GM19395 (cell line): Measurements from ENCODE around the gene NAA50.
A peak's percentile ranks its signal among the peaks of the same experiment; 100 is the strongest.

Experiments used
- ATAC-seq: cut with Tn5 transposase; IDR thresholded peaks from one replicate; pipeline ENCODE4 v1.9.1; 2021; ENCODE audit warnings: mild to moderate bottlenecking, moderate library complexity; ENCODE audit not compliant: unreplicated experiment

NAA50 gene

DNA sequence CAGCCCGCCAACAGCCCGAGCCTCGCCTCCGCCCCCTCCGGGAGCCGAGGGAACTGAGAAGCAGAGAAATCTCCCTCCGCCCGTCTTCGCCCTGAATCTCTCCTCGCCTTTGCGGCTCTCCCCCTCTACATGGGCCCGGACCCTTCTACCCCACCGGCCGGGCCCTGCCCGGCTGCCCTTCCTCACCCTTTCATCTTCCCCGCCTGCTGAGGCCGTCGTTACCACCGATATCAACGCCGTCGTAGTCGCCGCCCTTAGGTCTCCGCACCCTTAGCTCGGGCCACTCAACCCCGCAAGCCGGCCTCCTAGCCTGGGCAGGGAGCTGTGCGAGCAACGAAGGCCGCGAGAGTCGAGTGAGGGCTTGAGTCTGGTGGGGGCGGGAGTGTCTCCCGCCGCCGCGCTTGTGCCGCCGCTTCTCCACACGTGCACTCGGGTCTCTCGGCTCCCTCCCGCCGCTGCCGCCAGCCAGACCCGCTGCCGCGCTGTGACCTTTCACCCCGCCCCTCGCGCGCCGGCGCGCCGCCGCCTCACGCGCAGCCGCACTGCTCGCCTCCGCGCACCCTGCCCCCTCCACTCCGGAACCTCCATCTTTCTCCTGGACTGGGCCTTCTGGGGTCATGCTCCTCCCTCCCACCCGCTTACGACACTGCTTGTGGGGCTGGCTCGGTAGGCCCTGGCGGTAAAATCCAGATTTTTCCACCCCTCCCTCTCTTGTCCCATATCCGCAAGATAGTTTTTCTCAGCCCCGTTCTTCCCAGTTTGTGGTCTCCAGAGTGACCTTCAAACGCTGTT, at the start of gene NAA50:
Gene NAA50 (minus strand): TSS at position 494 of the 792 bp plus-strand sequence. CDS start 300 bp downstream, at position 194.
- ATAC-seq: peak; percentile 50

DNA sequence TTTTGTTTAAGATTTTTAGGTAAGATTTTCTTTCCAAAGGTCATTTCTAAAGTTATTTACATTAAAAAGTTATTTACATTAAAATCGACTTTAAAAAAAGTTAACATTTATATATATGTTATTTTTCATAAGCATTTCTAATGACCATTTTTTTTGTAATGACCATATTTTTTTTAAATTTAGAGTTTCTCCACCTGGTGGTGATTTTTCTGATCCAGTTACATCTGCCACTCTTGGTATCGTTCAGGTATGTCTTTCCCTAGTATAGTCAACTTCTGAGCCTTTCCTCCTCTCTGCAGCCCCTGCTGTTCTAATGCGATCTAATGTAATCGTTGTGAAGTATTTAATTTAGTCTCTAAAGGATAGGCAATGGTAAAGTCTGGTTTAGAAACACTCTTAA, 49.6 kb upstream of the NAA50 start:
- ATAC-seq: no peak

DNA sequence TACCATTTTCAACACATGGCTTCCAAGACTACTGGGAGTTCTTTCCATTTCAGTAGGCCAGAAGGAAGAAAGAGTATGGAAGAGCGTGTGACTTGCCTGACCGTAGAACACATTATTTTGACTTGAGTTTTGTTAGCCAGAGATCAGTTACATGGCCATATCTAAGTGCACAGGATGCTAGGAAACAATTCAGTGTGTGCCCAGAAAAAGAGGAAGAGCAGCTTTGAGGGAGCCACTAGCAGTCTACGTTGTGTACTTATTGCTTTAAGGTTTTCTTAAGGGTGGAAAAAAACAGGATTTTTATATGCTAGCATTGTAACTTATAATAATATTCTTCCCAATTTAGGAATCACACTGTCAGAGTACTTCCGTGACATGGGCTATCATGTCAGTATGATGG, 48.5 kb upstream of the NAA50 start:
- ATAC-seq: no peak

DNA sequence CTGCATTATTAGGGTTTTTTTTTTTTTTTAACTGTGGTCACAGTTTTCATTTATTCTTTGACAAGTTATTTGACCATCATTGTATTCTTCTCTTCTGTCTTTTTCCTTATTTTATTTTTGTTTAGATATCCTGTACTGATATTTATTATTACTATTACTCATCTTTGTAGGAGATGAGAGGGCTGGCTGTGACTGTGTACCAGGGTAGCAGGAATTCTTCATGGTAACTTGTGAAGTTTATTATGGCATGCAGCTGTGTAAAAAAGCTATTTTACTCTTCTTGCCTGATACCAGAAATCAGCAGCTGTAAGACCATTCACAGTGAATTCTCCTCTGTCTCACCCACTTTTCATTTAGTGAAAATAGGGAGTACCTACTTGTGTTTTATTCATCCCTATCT, 45.3 kb upstream of the NAA50 start:
- no peak for ATAC-seq

DNA sequence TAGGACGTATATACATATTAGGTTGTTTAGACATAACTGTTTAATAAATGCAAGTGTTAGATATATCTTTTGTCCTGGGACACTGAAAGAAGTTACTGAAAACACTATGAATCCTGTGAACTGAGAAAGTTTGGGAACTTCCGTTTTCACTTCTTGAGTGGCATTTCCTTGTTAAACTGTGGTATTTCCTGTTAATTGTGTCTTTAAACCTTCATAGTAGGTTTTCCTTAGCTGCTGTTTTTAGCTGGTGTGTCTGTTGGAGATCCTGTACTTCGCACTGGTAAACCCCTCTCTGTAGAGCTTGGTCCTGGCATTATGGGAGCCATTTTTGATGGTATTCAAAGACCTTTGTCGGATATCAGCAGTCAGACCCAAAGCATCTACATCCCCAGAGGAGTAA, 37.9 kb upstream of the NAA50 start:
- no peak for ATAC-seq

DNA sequence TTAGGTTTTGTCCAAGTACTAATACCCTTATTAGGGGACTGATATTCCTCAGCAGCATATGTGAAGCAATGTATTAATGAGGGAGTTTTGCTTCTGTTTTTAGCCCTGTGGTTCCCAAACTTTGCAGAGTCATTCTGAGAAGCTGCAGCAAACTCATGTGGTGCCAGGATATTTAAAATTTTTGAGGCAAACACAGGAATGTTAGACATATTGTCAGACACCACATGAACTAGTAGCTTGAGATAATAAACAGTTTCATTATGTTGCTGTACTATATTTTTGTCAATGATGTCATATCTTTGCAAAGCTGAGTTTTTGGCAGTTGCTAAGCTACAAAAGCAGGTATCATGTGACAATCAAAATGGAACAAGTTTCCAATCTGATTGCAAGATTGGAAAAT, 37.4 kb upstream of the NAA50 start:
- no peak for ATAC-seq

DNA sequence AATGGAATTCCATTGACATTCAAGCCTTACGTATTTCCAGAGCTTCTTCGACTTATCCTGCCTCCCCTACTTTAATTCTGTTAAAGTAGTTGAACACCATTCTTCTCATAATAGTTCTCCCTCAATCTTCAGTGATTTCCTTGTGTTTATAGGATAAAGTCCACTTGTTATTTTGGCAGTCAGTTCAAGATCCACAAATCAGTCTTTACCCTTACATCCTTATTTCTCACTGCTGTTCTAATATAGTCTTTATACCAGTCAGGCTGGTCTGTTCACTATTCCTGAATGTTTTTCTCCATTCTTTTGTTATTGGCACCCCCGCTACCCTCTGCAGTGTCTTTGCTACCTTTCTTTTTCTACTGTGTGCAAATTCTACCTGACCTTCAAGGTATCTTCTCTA, 30.5 kb upstream of the NAA50 start:
- no peak for ATAC-seq

DNA sequence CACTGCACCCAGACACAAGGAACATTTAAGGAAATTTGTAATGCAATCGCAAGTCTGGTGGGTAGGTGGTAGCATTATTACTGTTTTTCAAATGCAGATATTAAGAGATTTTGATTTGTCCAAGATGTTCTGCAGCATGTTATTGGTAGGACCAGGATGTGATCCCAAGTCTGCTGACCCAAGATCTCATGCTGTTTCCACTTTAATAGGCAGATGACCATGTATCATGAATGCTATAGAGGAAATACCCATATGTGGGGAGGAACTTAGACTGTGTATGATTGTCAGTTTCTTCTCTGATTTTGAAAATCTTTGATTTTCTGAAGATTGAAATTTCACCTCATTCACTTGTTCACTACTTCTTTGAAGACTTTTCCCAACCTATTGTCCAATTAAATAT, 29.5 kb upstream of the NAA50 start:
- ATAC-seq: no peak

DNA sequence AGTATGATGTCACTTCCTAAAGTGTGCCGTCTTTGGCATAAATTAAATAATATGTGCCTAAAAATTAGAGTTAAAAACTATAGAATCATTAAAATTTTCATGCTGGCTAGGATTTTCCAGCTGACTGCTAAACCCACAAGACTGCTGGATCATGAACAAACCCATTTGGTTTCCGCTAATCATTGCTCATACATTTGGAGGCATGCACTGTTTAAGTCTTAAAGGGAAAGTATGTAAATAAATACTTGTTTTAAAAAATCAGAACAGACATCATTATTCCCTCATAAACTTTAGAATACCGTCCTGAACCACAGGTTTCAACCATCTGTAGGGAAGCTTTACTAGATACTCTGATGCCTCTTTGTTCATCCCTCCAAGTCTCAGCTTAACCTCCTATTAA, 27.3 kb upstream of the NAA50 start:
- ATAC-seq: no peak

DNA sequence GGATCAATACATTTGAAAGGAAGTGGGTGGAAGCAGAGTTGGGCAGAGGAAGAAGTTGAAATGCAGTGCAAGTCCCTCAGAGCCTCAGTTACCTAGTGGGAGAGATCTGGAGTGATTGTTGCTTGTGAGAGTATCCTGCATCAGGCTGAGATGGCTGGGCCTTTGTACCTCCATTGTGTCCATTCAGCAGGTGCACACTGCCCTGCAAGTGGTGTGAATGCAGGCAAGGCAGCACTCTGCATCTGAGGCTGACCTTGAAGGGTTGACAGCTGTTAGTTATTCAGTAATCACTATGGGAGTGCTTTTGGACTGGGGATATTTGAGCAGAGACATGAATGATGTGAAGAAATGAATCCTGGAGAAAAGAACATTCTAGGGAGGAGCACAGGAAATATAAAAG, 25.9 kb upstream of the NAA50 start:
- no peak for ATAC-seq

DNA sequence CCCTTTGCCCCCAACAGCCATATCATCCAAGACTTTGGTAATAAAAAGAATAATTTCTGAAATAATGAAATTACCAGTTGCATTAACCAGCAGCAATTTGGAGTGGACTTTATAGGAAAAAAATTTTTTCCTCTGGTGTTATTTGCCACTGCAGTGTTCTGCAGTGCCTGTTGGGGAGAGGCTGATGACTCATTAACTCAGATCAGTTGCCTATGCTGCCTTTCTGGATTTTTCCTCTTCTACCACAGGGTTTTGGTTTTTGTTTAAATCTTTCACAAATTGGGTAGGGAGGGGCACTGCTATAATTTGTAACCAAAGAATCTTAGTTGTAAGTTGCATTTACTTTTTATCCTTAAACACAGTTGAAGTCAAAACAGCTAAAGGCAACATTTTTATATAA, 23.5 kb upstream of the NAA50 start:
- ATAC-seq: peak; percentile 61

DNA sequence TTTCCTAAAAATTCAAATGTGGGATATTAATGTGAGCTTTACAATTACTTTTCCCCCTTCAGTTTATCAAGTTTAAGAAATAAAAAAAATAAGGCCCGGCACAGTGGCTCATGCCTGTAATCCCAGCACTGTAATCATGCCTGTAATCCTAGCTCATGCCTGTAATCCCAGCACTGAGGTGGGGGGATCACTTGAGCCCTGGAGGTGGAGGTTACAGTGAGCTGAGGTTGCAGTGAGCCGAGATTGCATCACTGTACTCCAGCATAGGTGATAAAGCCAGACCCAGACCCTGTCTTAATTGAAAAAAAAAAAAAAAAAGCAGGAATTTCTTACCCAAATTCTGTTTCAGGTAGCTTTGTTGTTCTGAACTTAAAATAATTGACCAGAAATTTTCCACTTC, 18.6 kb upstream of the NAA50 start:
- ATAC-seq: no peak

DNA sequence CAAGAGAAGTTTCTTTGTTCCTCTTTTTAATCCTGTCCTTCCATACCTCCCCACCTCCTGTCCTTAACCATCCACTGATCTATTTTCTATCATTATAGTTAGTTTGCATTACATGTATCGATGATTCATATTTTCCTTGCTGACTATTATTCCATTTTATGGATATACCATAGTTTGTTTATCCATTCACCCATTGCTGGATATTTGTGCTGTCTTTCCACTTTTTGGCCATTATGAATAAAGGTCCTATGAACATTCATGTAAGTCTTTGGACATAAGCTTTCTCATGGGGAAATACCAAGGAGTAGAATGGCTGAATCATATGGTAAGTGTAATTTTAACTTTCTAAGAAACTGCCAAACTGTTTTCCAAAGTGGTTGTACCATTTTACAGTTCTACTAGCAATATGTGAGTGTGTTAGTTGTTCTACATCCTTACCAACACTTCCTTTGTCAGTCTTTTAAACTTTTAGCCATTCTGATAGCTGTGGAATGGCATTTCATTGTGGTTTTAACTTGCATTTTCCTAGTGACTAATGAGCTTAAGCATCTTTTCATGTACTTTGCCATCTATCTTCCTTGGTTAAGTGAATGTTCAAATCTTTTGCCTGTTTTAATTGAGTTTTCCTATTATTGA, 12.5 kb upstream of the NAA50 start:
- no peak for ATAC-seq

DNA sequence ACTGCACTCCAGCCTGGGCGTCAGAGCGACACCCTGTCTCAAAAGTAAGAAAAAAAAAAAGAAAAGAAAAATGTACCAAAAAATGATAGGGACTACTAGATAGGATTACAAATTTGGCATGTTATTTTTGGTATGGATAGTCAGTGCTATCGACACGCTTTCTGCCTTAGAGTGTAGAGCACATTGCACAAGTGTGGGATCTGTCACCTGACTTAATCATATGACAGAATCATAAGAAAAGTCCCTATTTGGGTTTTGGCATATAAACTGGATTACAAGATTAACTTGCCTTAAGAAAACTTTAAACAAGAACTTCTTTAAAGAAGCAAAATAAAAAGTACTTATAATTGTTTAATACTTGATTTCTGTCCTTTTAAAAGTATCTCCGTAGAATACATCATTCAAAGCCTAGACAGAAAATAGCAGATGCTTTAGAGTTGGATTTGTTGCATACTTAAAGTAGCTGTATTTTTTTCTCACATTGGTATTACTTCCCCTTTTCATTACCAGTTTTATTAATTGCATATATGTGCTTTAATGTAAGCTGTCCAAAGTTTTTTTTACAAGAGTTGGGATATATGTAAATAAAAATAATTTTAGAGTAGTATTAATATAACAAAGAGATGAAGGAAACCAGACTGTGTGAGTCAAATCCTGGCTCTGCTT, 8.6 kb upstream of the NAA50 start:
- ATAC-seq: no peak

DNA sequence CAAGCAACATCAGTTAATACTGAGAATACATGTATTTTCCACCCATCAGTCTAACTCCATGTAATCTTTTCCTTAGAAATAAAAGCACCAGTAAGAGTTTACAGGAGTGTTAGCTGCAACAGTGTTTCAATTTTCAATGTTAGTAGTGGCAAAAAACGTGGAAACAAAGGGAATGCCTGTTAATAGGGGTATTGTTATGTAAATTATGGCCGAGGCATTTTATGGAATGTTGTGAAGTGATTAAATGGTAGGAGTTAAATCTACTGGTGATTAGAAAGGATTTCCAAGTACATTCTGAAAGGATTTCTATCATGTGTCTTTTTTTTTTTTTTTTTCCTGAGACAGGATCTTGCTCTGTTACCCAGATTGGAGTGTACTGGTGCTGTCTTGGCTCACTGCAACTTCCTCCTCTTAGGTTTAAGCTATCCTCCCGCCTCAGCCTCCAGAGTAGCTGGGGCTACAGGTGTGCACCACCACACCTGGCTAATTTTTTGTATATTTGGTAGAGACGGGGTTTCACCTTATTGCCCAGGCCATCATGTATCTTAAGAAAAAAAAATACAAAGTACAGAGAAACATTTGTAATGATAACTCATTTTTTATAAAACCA, 7.4 kb upstream of the NAA50 start:
- ATAC-seq: no peak

DNA sequence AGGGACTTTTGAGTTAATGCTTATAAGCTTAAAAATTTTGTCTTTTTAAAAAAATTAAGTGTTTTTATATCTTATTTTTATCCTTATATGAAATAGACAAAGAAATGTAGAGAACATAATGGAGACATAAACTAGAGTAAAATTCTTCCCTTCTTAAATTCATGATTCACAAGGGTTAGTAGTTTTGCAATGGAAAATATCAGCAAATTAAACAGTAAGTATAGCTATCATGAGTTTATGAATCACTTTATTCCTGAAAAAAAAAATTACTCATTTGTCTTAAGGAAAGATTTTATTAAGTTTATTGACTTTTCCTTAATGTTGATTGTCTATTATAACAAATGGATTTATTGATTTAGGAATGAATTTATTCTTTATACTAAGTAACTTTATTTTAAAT, 5.1 kb upstream of the NAA50 start:
- no peak for ATAC-seq

DNA sequence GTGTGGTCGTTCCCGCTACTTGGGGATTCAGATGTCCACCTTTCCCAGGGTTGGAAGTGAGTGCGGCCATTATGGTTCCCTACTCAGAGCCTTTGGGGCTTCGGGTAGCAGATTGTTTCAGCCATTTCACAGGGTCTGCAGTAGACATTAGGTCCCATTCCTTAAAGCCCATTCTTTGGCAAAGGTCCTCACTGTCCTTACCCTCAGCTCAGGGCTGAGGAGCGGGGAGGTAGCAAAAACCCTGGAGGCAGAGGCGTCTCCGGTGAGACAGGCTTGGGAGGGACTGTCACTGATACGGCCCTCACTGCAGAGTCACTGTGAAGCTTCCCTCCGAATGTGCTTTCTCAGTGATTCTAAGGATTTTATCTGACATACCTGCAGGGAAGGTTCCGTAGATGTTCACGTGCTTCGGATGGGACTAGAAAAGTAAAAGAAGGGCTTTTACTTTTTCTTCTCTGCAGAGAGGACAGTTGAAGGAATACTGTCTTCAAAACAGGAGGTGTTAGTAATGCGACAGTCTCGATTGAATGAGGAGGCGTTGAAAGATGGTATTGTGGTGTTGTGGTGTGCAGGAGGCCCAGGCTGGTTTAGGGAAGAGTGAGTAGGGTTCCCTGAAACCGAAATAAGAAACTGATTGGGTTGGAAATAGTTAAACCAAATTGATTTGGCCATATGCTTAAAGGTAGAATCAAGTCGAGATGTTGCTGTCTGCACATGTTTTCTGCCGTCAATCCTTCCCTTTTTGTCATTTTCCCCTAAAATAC, 1.4 kb upstream of the NAA50 start:
- peak; percentile 8 for ATAC-seq

DNA sequence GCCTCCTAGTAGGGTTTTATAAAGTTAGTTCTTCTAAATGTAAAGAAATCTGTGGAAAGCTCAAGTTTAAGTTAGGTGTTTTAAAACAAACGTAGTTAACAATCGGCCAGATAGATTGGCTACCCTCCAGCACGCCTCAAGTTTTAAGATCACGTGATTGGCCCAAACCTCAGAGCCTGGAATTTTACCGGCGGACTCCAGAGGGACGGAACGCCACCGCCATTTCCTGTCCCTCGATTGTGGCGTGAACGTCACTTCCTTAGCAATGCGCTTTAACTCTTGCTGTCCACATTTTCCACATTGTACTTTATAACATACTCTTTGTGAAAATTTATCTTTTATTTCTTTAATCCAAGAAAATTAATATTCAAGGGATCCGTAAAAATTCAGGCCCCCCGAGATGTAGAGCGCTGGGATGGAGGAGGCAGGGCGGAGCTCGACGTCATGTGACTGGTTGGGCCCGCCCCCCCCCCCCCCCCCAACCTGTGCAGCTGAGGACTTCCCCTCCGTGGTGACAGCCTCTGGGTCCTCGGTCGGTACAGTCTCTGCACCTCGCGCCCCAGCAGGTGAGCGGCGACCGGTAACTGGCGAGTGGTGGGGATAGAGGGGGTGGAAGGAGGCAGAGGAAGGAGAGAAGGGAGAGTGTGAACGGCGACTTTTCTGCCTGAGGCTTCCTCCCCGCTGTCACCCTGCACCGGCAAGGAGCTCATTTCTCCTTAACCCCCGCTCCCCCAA, 666 bp upstream of the NAA50 start, which contains the start of gene ATP6V1A:
Gene ATP6V1A (plus strand): TSS at position 488 of the 735 bp plus-strand sequence. CDS start 31,719 bp downstream, outside the sequence.
- ATAC-seq: peak; percentile 49

DNA sequence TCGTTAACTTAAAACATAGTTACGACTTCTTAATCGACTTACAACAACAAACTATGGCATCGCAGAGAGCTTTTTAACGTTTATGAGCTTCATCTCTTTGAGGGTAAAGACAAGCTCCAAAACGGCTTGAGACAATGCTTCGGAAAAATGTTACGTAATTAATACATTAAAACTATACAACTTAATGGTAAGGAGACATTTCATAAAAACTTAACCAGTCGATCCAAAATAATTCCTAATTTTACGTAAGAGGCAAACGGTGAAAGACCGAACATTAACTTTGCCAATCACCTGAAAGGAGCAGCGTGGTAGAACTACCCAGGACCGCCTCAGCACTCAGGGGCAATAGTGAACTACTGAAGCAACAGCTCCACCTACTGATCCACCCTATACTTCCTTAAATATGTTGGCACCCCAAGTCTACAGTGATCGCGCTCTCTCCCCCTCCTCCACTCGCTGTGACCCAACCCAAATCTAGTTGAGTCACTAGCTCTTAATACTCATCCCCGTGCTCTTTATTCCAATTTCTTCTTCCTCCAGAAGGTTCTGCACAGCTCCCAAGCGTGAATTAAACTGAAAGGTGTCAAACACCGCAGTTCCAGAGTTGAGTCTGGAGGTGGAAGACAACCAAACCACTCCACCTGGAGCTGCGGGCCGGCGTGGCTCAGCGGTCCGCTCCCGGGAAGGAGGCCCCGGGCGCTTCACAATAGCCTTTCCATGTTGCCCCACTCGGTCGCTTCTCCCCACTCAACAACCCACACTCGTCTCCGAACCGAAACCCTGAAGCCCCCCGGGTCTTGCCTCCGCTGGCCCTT, 901 bp downstream of the NAA50 start:
- ATAC-seq: peak; percentile 62
